ENCODE results near the gene ZFAND3.
"Not testable (repeated sequence)": the region's sequence is repeated elsewhere in the genome, so short reads cannot be mapped to it uniquely, and the experiment has no call there.

DNA sequence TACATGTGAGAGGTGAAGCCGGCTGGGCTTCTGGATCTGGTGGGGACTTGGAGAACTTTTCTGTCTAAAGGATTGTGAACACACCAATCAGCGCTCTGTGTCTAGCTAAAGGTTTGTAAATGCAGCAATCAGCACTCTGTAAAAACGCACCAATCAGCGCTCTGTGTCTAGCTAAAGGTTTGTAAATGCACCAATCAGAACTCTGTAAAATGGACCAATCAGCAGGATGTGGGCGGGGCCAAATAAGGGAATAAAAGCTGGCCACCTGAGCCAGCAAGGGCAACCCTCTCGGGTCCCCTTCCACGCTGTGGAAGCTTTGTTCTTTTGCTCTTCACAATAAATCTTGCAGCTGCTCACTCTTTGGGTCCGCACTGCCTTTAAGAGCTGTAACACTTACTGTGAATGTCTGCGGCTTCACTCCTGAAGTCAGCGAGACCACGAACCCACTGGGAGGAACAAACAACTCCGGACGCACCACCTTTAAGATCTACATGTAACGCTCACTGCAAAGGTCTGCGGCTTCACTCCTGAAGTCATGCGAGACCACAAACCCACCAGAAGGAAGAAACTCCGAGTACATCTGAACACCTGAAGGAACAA lies 143.1 kb downstream of the ZFAND3 start:
- not testable (repeated sequence) for TF ChIP-seq ZFP36 (IDR thresholded peaks at IDR 0.05; ENCODE audit: borderline replicate concordance, partially characterized antibody); RNF2 (IDR thresholded peaks at IDR 0.05; ENCODE audit: borderline replicate concordance, low read depth); CEBPB (IDR thresholded peaks at IDR 0.05); POLR2A (IDR thresholded peaks at IDR 0.05; ENCODE audit: low read length)
- TF ChIP-seq, protein P1, sequence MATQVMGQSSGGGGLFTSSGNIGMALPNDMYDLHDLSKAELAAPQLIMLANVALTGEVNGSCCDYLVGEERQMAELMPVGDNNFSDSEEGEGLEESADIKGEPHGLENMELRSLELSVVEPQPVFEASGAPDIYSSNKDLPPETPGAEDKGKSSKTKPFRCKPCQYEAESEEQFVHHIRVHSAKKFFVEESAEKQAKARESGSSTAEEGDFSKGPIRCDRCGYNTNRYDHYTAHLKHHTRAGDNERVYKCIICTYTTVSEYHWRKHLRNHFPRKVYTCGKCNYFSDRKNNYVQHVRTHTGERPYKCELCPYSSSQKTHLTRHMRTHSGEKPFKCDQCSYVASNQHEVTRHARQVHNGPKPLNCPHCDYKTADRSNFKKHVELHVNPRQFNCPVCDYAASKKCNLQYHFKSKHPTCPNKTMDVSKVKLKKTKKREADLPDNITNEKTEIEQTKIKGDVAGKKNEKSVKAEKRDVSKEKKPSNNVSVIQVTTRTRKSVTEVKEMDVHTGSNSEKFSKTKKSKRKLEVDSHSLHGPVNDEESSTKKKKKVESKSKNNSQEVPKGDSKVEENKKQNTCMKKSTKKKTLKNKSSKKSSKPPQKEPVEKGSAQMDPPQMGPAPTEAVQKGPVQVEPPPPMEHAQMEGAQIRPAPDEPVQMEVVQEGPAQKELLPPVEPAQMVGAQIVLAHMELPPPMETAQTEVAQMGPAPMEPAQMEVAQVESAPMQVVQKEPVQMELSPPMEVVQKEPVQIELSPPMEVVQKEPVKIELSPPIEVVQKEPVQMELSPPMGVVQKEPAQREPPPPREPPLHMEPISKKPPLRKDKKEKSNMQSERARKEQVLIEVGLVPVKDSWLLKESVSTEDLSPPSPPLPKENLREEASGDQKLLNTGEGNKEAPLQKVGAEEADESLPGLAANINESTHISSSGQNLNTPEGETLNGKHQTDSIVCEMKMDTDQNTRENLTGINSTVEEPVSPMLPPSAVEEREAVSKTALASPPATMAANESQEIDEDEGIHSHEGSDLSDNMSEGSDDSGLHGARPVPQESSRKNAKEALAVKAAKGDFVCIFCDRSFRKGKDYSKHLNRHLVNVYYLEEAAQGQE (IDR thresholded peaks at IDR 0.05), result not testable (repeated sequence)

All from A549 (cell line).